ENCODE measurements around the gene LOC101059915.
"Not testable (repeated sequence)": the region's sequence is repeated elsewhere in the genome, so short reads cannot be mapped to it uniquely, and the experiment has no call there.

LOC101059915 gene

GRCh38 chrX:71640002-71640401 lies 27.3 kb upstream of the LOC101059915 start:
- no peak for DNase-seq (ENCODE audit: low spot score)

GRCh38 chrX:71644406-71644805 lies 22.9 kb upstream of the LOC101059915 start:
- not testable (repeated sequence) for DNase-seq (ENCODE audit: low spot score)

- DNase-seq (ENCODE audit: low spot score): no peak
Observed at GRCh38 chrX:71650333-71650969, 16.9 kb upstream of the LOC101059915 start.

GRCh38 chrX:71652405-71652804 lies 14.9 kb upstream of the LOC101059915 start:
- DNase-seq (ENCODE audit: low spot score): peak; percentile 56

- no peak for DNase-seq (ENCODE audit: low spot score)
Observed at GRCh38 chrX:71653344-71653743, 14.0 kb upstream of the LOC101059915 start.

- DNase-seq (ENCODE audit: low spot score): no peak
Observed at GRCh38 chrX:71657267-71657666, 10.1 kb upstream of the LOC101059915 start.

- no peak for DNase-seq (ENCODE audit: low spot score)
Observed at GRCh38 chrX:71659342-71659741, 8.0 kb upstream of the LOC101059915 start.

GRCh38 chrX:71659959-71660358 lies 7.4 kb upstream of the LOC101059915 start:
- no peak for DNase-seq (ENCODE audit: low spot score)

- no peak for DNase-seq (ENCODE audit: low spot score)
Observed at GRCh38 chrX:71660562-71661416, 6.6 kb upstream of the LOC101059915 start.

GRCh38 chrX:71661919-71662318 lies 5.4 kb upstream of the LOC101059915 start:
- DNase-seq (ENCODE audit: low spot score): no peak

- DNase-seq (ENCODE audit: low spot score): not testable (repeated sequence)
Observed at GRCh38 chrX:71662654-71663053, 4.7 kb upstream of the LOC101059915 start.

- DNase-seq (ENCODE audit: low spot score): not testable (repeated sequence)
Observed at GRCh38 chrX:71663238-71663637, 4.1 kb upstream of the LOC101059915 start.

- DNase-seq (ENCODE audit: low spot score): not testable (repeated sequence)
Observed at GRCh38 chrX:71664202-71664601, 3.1 kb upstream of the LOC101059915 start.

- no peak for DNase-seq (ENCODE audit: low spot score)
Observed at GRCh38 chrX:71664889-71665491, 2.4 kb upstream of the LOC101059915 start.

- no peak for DNase-seq (ENCODE audit: low spot score)
Observed at GRCh38 chrX:71665747-71666146, 1.6 kb upstream of the LOC101059915 start.

- no peak for DNase-seq (ENCODE audit: low spot score)
Observed at GRCh38 chrX:71666240-71667223, 814 bp upstream of the LOC101059915 start.

- no peak for DNase-seq (ENCODE audit: low spot score)
Observed at GRCh38 chrX:71668248-71668595, 876 bp downstream of the LOC101059915 start.

GRCh38 chrX:71669492-71669891 lies 2.1 kb downstream of the LOC101059915 start:
- no peak for DNase-seq (ENCODE audit: low spot score)

- DNase-seq (ENCODE audit: low spot score): not testable (repeated sequence)
Observed at GRCh38 chrX:71669947-71670346, 2.6 kb downstream of the LOC101059915 start.

GRCh38 chrX:71671043-71671780 lies 3.9 kb downstream of the LOC101059915 start:
- no peak for DNase-seq (ENCODE audit: low spot score)

- no peak for DNase-seq (ENCODE audit: low spot score)
Observed at GRCh38 chrX:71671938-71672337, 4.6 kb downstream of the LOC101059915 start.
